RWPE2 (cell line): ENCODE results near the gene NDRG2.

Experiments used
- ATAC-seq: fragments of 200-7000 bp; cut with Tn5 transposase; 3 replicates; pipeline ENCODE4 v1.9.1; 2021; ENCODE audit warnings: low read depth
- DNase-seq: peaks from one replicate; pipeline ENCODE4 v3.0.0-alpha.2; 2020; ENCODE audit warnings: low spot score
- H3K27ac ChIP-seq: fragments of 450-650 bp; 2 replicates; pipeline ENCODE4 v1.5.1; 2017; ENCODE audit warnings: mild to moderate bottlenecking; ENCODE audit not compliant: poor library complexity, severe bottlenecking
- H3K27me3 ChIP-seq: fragments of 250-450 bp; sonication (Bioruptor Pico); 2 replicates; pipeline ENCODE4 v1.5.1; 2021; ENCODE audit warnings: mild to moderate bottlenecking, moderate library complexity; ENCODE audit not compliant: insufficient read depth, poor library complexity, severe bottlenecking
- H3K36me3 ChIP-seq: fragments of 250-450 bp; sonication (Bioruptor Pico); 2 replicates; pipeline ENCODE4 v1.5.1; 2020; ENCODE audit warnings: low read depth, mild to moderate bottlenecking, moderate library complexity
- H3K4me1 ChIP-seq: fragments of 250-450 bp; sonication (Bioruptor Pico); 2 replicates; pipeline ENCODE4 v1.5.1; 2021; ENCODE audit warnings: mild to moderate bottlenecking, moderate library complexity; ENCODE audit not compliant: insufficient read depth, poor library complexity, severe bottlenecking
- H3K4me3 ChIP-seq: fragments of 250-450 bp; sonication (Bioruptor Pico); 2 replicates; pipeline ENCODE4 v1.5.1; 2021; ENCODE audit warnings: mild to moderate bottlenecking, moderate library complexity; ENCODE audit not compliant: severe bottlenecking
- H3K9me3 ChIP-seq: fragments of 250-450 bp; sonication (Bioruptor Pico); 2 replicates; pipeline ENCODE4 v1.5.1; 2021; ENCODE audit warnings: mild to moderate bottlenecking, moderate library complexity; ENCODE audit not compliant: severe bottlenecking
- CTCF ChIP-seq: fragments of 450-650 bp; IDR thresholded peaks from one replicate; pipeline ENCODE4 v1.5.1; 2017; ENCODE audit warnings: mild to moderate bottlenecking, moderate library complexity; ENCODE audit not compliant: poor library complexity, severe bottlenecking

NDRG2 gene

GRCh38 chr14:21056520-21057163, 31.8 kb upstream of the NDRG2 start:
- H3K9me3 ChIP-seq: no peaks in the 10 kb centered on the region
- DNase-seq (no peak), ATAC-seq (no peak)
- H3K4me3 ChIP-seq: no peak overlapping the region
- no peaks in the 10 kb centered on the region for H3K27me3 ChIP-seq
- H3K36me3 ChIP-seq: no peaks in the 10 kb centered on the region
- TF ChIP-seq CTCF: no peak
- H3K4me1 ChIP-seq: no peaks in the 10 kb centered on the region
- no peak overlapping the region for H3K27ac ChIP-seq

- H3K4me3 ChIP-seq: no peak overlapping the region
- ATAC-seq (no peak), DNase-seq (no peak)
- H3K36me3 ChIP-seq: no peaks in the 10 kb centered on the region
- no peaks in the 10 kb centered on the region for H3K4me1 ChIP-seq
- H3K27ac ChIP-seq: no peak overlapping the region
- no peak for TF ChIP-seq CTCF
- no peaks in the 10 kb centered on the region for H3K9me3 ChIP-seq
- H3K27me3 ChIP-seq: no peaks in the 10 kb centered on the region
These were observed 30.7 kb upstream of the NDRG2 start for GRCh38 chr14:21055432-21056117.

GRCh38 chr14:21054768-21055145, 29.9 kb upstream of the NDRG2 start:
- Histone ChIP-seq H3K36me3 (no peaks in the 10 kb centered on the region), H3K9me3 (no peaks in the 10 kb centered on the region), H3K4me3 (no peak overlapping the region), H3K27me3 (no peaks in the 10 kb centered on the region), H3K27ac (no peak overlapping the region), H3K4me1 (no peaks in the 10 kb centered on the region)
- ATAC-seq: no peak
- no peak for DNase-seq
- TF ChIP-seq CTCF: no peak

- no peaks in the 10 kb centered on the region for H3K36me3 ChIP-seq
- no peak overlapping the region for H3K27ac ChIP-seq
- no peak for TF ChIP-seq CTCF
- H3K27me3 ChIP-seq: no peaks in the 10 kb centered on the region
- H3K4me3 ChIP-seq: no peak overlapping the region
- DNase-seq (no peak), ATAC-seq (no peak)
- H3K9me3 ChIP-seq: no peaks in the 10 kb centered on the region
- no peaks in the 10 kb centered on the region for H3K4me1 ChIP-seq
These were observed 29.4 kb upstream of the NDRG2 start for GRCh38 chr14:21054123-21054767.
